Neuron (in vitro differentiated cells): ENCODE data around the gene EFNA3.

Experiments used
- H2AFZ ChIP-seq: one replicate; pipeline ENCODE4 v1.6.1; 2013; ENCODE audit warnings: low read depth, mild to moderate bottlenecking, inconsistent platforms, low read length, moderate library complexity
- H3K27me3 ChIP-seq: one replicate; pipeline ENCODE4 v1.6.1; 2013; ENCODE audit warnings: low read length; ENCODE audit not compliant: insufficient read depth
- H3K36me3 ChIP-seq: one replicate; pipeline ENCODE4 v1.6.1; 2013; ENCODE audit warnings: low read length; ENCODE audit not compliant: insufficient read depth
- H3K4me1 ChIP-seq: one replicate; pipeline ENCODE4 v1.6.1; 2013; ENCODE audit warnings: low read length; ENCODE audit not compliant: insufficient read depth
- H3K4me3 ChIP-seq: 2 replicates; pipeline ENCODE4 v1.5.1; 2013; ENCODE audit warnings: mild to moderate bottlenecking, low read length, moderate library complexity
- H3K9me3 ChIP-seq: one replicate; pipeline ENCODE4 v1.6.1; 2013; ENCODE audit warnings: low read length

Gene EFNA3

GRCh38 chr1:155124503-155125463 is 46.1 kb downstream of the EFNA3 start:
- peaks cover 70% of the 10 kb centered on the region for H3K27me3 ChIP-seq
- peaks cover 34% of the 10 kb centered on the region for H3K4me1 ChIP-seq
- H3K4me3 ChIP-seq, result no peak overlapping the region
- no peaks in the 10 kb centered on the region for H3K9me3 ChIP-seq
- H2AFZ ChIP-seq, result no peak overlapping the region
- no peaks in the 10 kb centered on the region for H3K36me3 ChIP-seq

- no peak overlapping the region for H3K4me3 ChIP-seq
- no peak overlapping the region for H2AFZ ChIP-seq
- peaks cover 41% of the 10 kb centered on the region for H3K4me1 ChIP-seq
- H3K9me3 ChIP-seq, result no peaks in the 10 kb centered on the region
- no peaks in the 10 kb centered on the region for H3K36me3 ChIP-seq
- H3K27me3 ChIP-seq, result peaks cover 66% of the 10 kb centered on the region
Measured at GRCh38 chr1:155125511-155125945, 46.9 kb downstream of the EFNA3 start.

GRCh38 chr1:155125946-155126555 is 47.4 kb downstream of the EFNA3 start:
- H3K36me3 ChIP-seq, result no peaks in the 10 kb centered on the region
- peak overlapping the region; percentile 39 for H3K4me3 ChIP-seq
- H3K4me1 ChIP-seq, result peaks cover 42% of the 10 kb centered on the region
- peak overlapping the region; percentile 2 for H2AFZ ChIP-seq
- peaks cover 66% of the 10 kb centered on the region for H3K27me3 ChIP-seq
- no peaks in the 10 kb centered on the region for H3K9me3 ChIP-seq

GRCh38 chr1:155126556-155127104 is 48.0 kb downstream of the EFNA3 start:
- peak overlapping the region; percentile 2 for H2AFZ ChIP-seq
- H3K4me3 ChIP-seq, result peak overlapping the region; percentile 39
- H3K9me3 ChIP-seq, result no peaks in the 10 kb centered on the region
- H3K27me3 ChIP-seq, result peaks cover 62% of the 10 kb centered on the region
- H3K36me3 ChIP-seq, result no peaks in the 10 kb centered on the region
- peaks cover 42% of the 10 kb centered on the region for H3K4me1 ChIP-seq

GRCh38 chr1:155127105-155127966 is 48.7 kb downstream of the EFNA3 start, which contains the start of gene EFNA1:
TSS of gene EFNA1 (plus strand) at chr1:155127876. CDS start at chr1:155127978, 102 bp downstream.
- Histone ChIP-seq H3K36me3 (no peaks in the 10 kb centered on the region), H3K4me1 (peaks cover 42% of the 10 kb centered on the region), H3K4me3 (peak within 1 kb of the TSS; percentile 39), H3K27me3 (peaks cover 62% of the 10 kb centered on the region), H3K9me3 (no peaks in the 10 kb centered on the region), H2AFZ (peak within 1 kb of the TSS; percentile 2)

- no peaks in the 10 kb centered on the region for H3K36me3 ChIP-seq
- peaks cover 57% of the 10 kb centered on the region for H3K27me3 ChIP-seq
- H3K4me1 ChIP-seq, result peaks cover 42% of the 10 kb centered on the region
- no peak overlapping the region for H2AFZ ChIP-seq
- no peaks in the 10 kb centered on the region for H3K9me3 ChIP-seq
- peak overlapping the region; percentile 39 for H3K4me3 ChIP-seq
Measured at GRCh38 chr1:155127967-155128754, 49.5 kb downstream of the EFNA3 start.

- peaks cover 53% of the 10 kb centered on the region for H3K27me3 ChIP-seq
Measured at GRCh38 chr1:155128755-155129473, 50.3 kb downstream of the EFNA3 start.

GRCh38 chr1:155130272-155131006 is 51.8 kb downstream of the EFNA3 start:
- peaks cover 41% of the 10 kb centered on the region for H3K27me3 ChIP-seq
- H3K9me3 ChIP-seq, result no peaks in the 10 kb centered on the region
- peaks cover 56% of the 10 kb centered on the region for H3K4me1 ChIP-seq
- H3K36me3 ChIP-seq, result no peaks in the 10 kb centered on the region
- H2AFZ ChIP-seq, result no peak overlapping the region
- H3K4me3 ChIP-seq, result no peak overlapping the region

More at GRCh38 chr1:155128755-155129473, 50.3 kb downstream of the EFNA3 start:
- Histone ChIP-seq H3K4me1 (peaks cover 42% of the 10 kb centered on the region), H2AFZ (no peak overlapping the region), H3K4me3 (no peak overlapping the region), H3K36me3 (no peaks in the 10 kb centered on the region), H3K9me3 (no peaks in the 10 kb centered on the region)

- Histone ChIP-seq H3K27me3 (peaks cover 33% of the 10 kb centered on the region), H3K4me3 (no peak overlapping the region), H3K4me1 (peaks cover 58% of the 10 kb centered on the region), H3K9me3 (no peaks in the 10 kb centered on the region), H2AFZ (no peak overlapping the region), H3K36me3 (no peaks in the 10 kb centered on the region)
Measured at GRCh38 chr1:155131285-155131684, 52.6 kb downstream of the EFNA3 start.

- Histone ChIP-seq H3K36me3 (no peaks in the 10 kb centered on the region), H3K9me3 (no peaks in the 10 kb centered on the region), H3K27me3 (peaks cover 28% of the 10 kb centered on the region)
Measured at GRCh38 chr1:155131856-155132255, 53.2 kb downstream of the EFNA3 start.

GRCh38 chr1:155133799-155134281 is 55.2 kb downstream of the EFNA3 start:
- peaks cover 36% of the 10 kb centered on the region for H3K4me1 ChIP-seq
- peaks cover 7% of the 10 kb centered on the region for H3K36me3 ChIP-seq
- H2AFZ ChIP-seq, result no peak overlapping the region
- peaks cover 10% of the 10 kb centered on the region for H3K27me3 ChIP-seq
- H3K4me3 ChIP-seq, result no peak overlapping the region
- H3K9me3 ChIP-seq, result no peaks in the 10 kb centered on the region

More at GRCh38 chr1:155131856-155132255, 53.2 kb downstream of the EFNA3 start:
- H3K4me1 ChIP-seq, result peaks cover 54% of the 10 kb centered on the region
- no peak overlapping the region for H3K4me3 ChIP-seq
- no peak overlapping the region for H2AFZ ChIP-seq
